GM12801 (cell line): Measurements from ENCODE around the gene PSORS1C2.

ENCODE experiments used
- CTCF ChIP-seq: IDR thresholded peaks from one replicate; pipeline ENCODE4 v1.5.1; 2011; ENCODE audit warnings: control low read depth; ENCODE audit not compliant: insufficient read length; ENCODE audit errors: extremely low read depth

Gene PSORS1C2

DNA sequence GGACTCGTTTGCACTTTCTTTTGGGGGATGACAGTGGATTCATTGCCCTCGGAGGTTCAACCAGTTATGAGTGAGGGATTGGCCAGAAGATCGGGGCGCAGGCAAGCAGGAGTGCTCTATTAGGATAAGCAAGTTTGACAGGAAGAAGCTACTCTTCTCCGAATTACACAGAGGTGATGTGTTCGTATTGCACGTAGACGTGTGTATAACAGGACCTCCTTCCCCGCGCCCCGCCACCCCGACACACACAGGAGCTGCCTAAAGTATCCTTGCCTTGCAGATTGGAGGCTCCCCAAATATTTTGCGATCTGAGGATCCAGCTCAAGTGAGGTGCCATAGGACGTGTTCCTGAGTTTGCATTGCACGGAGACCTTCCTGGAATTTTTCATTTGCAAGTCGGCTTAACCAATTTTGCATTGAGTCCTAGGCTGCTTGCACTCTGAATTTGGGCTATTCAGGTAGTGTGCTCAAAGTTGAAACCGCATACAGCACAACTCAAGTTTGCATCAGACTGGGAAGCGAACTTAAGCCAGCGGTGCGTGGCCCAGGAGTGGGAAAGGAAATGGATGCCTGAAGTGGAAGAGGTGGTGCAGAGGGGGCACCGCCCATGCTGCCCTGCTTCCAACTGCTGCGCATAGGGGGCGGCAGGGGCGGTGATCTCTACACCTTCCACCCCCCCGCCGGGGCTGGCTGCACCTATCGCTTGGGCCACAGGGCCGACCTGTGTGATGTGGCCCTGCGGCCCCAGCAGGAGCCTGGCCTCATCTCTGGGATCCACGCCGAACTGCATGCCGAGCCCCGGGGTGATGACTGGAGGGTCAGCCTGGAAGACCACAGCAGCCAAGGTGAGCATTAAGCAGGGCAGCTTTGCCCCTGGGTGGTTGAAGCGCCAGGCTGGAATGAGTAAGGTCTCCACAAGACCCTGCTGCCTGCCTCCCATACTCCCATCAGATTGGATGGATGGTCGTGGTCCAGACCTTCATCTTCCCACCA is 20.3 kb upstream of the PSORS1C2 start:
- no peak for TF ChIP-seq CTCF

DNA sequence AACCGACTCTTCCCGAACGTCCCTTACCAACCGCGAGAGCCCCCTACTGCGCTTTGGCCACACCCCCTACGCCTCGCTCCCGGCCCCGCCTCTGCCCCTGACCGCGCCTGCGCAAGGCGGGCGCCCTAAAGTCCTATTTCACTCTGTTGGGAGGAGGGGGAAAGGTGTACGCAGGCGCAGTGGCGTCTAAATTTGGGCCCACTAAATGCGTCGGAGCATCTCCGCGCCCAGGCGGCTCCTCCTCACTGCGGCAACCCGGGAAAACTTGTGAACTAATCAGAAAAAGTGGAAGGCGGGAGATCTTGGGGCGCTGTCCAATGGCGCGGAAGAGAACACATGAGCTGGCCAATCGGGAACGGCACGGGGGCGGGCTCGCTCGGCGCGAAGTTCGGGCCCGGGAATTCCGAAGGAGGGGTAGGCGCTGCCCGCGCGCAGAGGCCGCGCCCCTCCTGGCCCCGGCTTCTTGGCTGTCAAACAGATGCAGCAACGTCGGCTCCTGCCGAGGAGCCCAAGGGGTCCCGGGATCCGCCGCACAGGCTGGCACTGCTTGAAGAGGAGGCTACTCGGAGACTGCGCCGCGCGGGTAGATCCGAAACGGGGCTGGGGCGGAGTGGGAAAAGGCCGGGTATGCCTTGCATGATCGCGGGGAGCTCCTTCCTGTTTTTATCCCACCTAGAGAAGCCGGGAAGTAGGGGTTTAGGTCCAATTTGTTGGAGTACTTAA is 19.4 kb upstream of the PSORS1C2 start, which contains the start of gene TCF19:
TCF19 (plus strand) TSS at position 450 of the 723 bp plus-strand sequence. CDS start 881 bp downstream, outside the sequence.
- no peak for TF ChIP-seq CTCF

- no peak for TF ChIP-seq CTCF
Observed at GRCh38 chr6:31157513-31158139, 18.8 kb upstream of the PSORS1C2 start, which contains the start of gene CCHCR1. CCHCR1 (minus strand) TSS chr6:31157802; CDS start chr6:31157600, 202 bp downstream.

- TF ChIP-seq CTCF, result no peak
Observed at GRCh38 chr6:31156641-31157040, 17.8 kb upstream of the PSORS1C2 start.

DNA sequence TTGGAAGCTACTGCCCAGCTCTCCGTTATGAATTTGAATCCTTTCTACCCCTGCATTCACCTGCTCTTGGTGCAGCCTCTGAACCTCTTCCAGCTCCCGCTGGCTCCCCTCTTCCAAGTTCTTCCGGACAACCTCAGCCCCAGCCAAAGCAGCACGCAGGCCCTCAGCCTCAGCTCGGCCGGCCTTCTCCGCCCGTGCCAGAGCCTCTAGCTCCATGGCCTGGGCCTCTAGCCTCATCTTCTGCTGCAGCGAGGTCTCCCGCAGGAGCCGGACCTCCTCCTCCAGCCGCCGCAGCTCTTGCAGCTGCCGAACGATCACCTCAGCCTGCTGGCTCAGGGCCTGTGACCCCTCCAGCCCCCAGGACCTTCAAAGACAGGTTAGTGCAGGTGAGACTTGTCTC is 15.6 kb upstream of the PSORS1C2 start:
- TF ChIP-seq CTCF, result no peak

DNA sequence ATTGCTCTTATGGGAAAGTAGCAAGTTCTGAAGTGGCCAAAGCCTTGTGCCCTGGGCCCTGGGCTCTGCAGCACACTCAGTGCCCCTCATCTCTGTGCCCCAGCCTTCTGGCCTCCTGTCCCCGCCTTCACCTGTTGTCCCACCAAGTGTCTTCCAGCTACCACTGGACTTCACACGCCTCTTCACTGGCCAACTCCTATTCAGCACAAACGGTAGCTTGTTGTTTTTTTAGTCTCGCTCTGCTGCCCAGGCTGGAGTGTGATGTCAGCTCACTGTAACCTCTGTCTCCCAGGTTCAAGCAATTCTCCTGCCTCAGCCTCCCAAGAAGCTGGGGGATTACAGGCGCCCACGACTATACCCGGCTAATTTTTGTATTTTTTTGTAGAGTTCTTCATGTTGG is 13.9 kb upstream of the PSORS1C2 start:
- no peak for TF ChIP-seq CTCF

DNA sequence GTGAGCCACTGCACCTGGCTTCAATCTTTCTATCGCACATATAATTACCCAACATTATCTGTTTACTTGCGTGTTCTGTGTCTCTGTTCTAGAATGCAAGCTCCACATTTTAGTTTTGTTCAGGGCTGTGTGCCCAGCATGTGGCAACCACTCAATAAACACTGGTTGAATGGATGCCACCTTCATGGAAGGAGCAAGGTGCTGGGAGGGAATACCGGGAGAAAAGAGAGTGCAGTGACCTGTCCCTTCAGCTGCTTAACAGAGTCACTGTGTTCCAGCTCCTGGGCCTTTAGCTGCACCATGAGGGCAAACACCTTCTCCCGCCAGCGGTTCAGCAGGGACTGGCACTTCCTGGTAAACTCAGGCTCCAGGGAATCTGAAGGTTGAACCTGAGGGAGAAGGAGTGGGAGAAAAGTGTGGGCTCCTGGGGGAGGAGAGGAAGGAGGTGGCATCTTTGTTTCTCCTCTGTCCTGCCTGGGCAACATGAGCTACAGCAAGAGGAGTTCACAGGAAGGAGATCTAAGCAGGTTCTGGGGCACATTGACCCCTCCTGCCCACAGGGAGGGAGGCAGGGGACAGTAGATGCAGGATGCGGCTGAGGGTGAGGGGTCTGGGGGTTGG is 11.1 kb upstream of the PSORS1C2 start:
- TF ChIP-seq CTCF, result no peak
